HG03045 (cell line): ENCODE measurements around the gene BRIP1.
"Not testable (repeated sequence)": the region's sequence is repeated elsewhere in the genome, so short reads cannot be mapped to it uniquely, and the experiment has no call there.

ENCODE experiments used
- ATAC-seq: cut with Tn5 transposase; IDR thresholded peaks from one replicate; pipeline ENCODE4 v1.9.1; 2021; ENCODE audit warnings: mild to moderate bottlenecking, moderate library complexity; ENCODE audit not compliant: unreplicated experiment

The BRIP1 gene

DNA sequence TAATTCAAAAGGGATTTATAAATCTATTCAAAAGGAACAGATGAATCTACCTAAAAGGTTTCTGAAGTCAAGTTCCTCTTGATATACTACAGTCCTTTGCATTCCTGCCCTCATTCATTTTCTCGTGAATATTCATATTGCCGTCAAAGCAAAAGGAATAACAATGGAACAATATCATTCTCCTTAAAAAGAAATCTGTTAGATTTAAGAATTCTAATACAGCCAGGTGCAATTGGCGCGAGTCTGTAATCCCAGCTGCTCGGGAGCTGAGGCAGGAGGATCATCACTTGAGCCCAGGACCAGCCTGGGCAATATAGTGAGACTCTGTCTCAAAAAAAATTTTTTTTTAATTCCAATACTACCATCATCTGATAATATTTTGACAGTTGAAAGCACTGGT, 130.3 kb downstream of the BRIP1 start:
- no peak for ATAC-seq

GRCh38 chr17:61732169-61732568, 131.2 kb downstream of the BRIP1 start:
- no peak for ATAC-seq

GRCh38 chr17:61731330-61731729, 132.0 kb downstream of the BRIP1 start:
- no peak for ATAC-seq

DNA sequence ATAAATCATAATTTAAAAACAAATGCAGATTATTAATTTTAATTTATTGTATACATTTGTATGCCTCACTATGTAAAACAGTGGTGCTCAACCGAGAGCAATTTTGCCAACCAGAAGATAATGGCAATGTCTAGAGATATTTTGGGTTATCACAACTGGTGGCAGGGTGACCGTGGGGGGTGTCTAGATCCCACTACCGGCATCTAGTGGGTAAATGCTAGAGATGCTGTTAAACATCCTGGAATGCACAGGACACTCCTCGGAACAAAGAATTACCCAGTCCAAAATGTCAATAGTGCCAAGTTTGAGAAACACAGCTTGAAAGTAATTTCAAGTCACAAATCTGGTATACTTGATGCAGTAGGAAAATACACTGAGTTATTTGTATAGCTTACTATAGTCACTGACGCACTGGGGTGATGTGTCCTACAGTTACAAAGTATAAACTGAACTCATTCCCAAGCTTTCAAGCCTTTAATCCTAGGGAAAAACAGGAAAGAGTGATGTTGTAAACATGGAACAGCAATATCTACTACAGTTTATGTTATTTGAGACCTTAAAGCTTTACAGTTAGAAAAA, 133.5 kb downstream of the BRIP1 start:
- ATAC-seq = no peak

DNA sequence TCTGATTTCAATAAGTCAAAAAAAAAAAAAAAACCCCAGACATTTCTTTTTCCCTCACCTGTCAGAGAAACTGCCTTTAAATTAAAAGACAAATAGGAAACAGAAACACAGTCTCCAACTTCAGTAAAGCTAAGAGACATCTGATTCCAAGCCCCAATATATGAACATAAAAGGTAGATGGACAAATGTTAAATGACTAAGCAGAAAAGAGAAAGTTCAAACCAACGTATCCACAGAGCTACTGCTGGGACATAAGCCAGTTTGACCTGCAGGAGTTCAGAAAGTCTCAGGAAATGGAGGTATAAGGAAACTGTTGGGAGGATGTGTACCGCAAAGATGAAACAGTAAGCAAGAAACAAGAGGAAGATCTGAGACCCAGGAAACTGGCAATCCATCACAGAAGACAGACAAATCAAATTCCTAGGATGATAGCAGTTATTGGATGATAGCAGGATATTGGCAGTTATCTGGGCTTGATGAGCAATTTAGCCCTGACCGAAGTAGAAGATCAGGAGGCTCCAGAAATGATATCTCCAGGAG, 135.0 kb downstream of the BRIP1 start:
- no peak for ATAC-seq

DNA sequence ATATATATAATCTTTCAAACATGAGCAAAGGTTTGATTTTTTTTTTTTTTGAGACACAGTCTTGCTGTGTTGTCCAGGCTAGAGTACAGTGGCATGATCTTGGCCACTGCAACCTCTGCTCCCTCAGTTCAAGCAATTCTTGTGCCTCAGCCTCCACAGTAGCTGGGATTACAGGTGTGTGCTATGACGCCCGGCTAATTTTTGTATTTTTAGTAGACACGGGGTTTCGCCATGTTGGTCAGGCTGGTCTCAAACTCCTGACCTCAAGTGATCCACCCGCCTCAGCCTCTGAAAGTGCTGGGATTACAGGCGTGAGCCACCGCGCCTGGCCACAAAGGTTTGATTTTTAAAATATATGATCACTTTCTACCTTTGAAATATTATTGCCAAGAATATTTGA, 135.5 kb downstream of the BRIP1 start:
- ATAC-seq = not testable (repeated sequence)

- no peak for ATAC-seq
Measured at GRCh38 chr17:61726977-61727376, 136.4 kb downstream of the BRIP1 start.

- no peak for ATAC-seq
Measured at GRCh38 chr17:61724777-61725176, 138.6 kb downstream of the BRIP1 start.

DNA sequence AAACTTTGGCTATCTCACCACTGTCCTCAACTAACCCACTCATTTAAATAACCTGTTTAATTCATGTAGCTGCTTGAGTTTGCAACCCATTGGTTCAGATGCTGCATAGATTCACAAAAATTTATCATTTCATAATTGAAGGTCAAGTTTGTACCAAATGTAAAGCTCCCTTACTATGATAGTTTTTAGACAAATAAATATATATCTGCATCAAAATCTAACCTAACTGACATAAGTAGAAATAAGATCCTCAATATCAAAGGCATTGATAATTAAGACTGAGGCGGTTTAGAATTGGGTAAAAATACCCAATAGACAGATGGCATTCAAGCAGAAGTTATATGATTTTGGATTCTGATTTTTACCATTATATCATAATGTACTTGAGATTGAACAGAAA, 139.4 kb downstream of the BRIP1 start:
- ATAC-seq = no peak

DNA sequence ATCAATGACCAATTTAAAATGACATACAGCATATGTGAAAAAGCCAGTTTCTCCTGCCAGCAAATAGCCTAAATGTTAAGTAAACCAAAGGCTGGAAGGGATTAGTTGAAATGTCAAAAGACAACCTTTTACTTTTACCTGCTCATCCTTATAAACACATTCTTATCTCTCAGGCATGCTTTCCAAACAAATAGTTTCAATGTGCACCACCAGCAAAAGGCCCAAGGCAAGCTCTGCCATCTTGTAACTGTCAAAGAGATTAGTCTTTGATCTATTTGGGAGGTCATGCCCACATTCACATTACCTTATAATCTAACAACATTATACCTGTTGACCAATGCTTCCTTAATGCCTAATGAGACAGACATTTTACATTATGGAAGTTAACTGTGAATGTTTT, 140.1 kb downstream of the BRIP1 start:
- no peak for ATAC-seq

DNA sequence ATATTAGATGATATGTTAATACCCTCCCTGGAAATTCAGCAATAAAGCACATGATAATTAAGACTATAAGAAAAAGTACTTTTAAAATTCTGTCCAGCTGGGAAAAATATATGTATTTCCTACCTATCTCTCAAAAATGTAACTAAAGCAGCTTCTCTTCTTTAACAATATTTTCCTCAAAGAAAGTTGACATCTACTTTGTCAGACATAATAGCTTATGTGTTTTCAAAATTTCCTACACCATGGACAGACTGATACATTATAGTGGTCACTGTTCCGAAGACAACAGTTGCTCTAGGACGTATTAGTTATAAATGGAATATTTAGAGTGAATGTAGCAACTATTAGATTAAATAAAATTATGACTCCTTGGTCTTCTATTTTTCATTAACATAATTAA, 140.9 kb downstream of the BRIP1 start:
- no peak for ATAC-seq

- ATAC-seq = no peak
Measured at GRCh38 chr17:61720016-61720795, 143.1 kb downstream of the BRIP1 start.

DNA sequence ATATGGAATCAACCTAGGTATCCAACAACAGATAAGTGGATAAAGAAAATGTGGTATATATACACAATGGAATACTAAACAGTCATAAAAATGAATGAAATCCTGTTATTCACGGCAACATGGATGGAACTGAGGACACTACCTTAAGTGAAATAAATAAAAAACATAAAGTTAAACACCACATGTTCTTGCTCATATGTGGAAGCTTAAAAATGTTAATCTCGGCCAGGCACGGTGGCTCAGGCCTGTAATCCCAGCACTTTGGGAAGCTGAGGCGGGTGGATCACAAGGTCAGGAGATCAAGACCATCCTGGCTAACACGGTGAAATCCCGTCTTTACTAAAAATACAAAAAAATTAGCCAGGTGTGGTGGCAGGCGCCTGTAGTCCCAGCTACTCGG, 144.1 kb downstream of the BRIP1 start:
- not testable (repeated sequence) for ATAC-seq

GRCh38 chr17:61718022-61718421, 145.3 kb downstream of the BRIP1 start:
- no peak for ATAC-seq

DNA sequence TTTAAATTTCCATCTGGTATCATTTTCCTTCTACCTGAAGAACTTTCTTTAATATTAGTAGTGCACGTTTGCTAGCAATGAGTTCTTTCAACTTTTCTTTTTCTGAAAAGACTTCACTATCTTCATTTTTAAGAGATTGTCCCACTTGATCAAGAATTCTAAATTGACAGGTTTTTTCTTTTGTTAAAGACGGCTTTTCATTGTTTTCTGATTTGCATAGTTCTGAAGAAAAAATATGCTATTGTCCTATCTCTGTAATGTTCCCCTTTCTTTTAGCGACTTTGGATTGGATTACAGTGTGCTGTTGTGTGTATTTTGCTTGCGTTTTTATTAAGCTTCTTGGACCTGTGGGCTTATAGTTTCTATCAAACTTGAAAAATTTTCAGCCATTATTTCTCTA, 146.0 kb downstream of the BRIP1 start:
- ATAC-seq = no peak

GRCh38 chr17:61716225-61716829, 147.0 kb downstream of the BRIP1 start:
- ATAC-seq = no peak

- no peak for ATAC-seq
Measured at GRCh38 chr17:61715348-61715747, 148.0 kb downstream of the BRIP1 start.

DNA sequence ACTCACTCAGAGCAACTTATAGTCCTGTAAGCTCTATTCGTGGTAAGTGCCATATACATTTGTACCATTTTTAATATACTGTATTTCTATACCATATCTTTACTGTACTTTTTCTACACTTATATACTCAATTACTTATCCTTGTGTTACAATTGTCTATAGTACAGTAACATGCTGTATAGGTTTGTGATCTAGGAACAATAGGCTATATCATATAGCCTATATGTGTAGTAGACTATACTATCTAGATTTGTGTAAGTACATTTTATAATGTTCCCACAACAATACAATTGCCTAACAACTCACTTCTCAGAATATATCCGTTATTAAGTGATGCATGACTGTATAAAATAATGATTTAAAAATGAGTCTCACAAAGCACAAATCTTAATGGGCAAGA, 149.0 kb downstream of the BRIP1 start:
- ATAC-seq = no peak

GRCh38 chr17:61713035-61713434, 150.3 kb downstream of the BRIP1 start:
- ATAC-seq = no peak

DNA sequence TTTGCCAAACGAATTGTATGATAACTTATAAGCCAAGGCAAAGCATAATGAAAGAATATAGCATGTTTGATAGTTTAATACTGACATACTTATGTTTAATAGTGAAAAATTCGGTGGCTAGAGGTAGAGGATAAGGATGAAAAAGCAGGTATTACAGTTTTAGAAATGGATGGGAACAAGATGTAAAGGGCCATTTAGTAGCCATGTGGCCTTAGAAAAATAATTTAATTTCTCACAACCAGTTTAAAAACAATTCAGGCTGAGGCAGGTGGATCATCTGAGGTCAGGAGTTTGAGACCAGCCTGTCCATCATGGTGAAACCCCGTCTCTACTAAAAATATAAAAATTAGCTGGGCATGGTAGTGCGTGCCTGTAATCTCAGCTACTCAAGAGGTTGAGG, 152.8 kb downstream of the BRIP1 start:
- ATAC-seq = no peak

DNA sequence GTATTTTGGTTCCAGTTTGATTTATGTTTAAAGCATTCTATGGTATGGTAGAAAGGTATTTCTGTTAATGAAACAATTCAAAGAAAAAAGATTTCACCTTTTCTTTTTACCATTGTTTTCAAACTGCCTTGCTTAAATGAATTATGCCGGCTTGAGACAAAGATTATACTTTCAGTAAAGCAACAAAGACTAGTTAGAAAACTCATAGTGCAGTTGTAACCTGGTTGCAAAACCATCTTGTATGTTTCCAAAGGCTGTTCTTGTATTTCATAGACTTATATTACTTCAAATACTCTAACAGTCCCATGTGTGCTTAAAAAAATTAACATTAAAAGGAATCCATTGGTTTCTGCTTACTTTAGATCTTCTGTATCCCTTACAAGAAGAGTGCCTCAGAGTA, 153.8 kb downstream of the BRIP1 start:
- ATAC-seq = no peak

- no peak for ATAC-seq
Measured at GRCh38 chr17:61704935-61705449, 158.3 kb downstream of the BRIP1 start.
